Peyer's patch (tissue), 4 donors: ENCODE measurements around the gene AUTS2.

ENCODE experiments used
- POLR2A ChIP-seq, 2 donors: fragments of 450-650 bp; IDR thresholded peaks; one replicate each; pipeline ENCODE4 v1.5.1; 2017; ENCODE audit warnings: antibody characterized with exemption in 2 of 2, mild to moderate bottlenecking in 2 of 2, moderate library complexity in 2 of 2
- TF ChIP-seq, protein P1 (sequence below), 6 experiments: fragments of 450-650 bp in 4 of 6; fragments of 200-600 bp in 2 of 6; sonication (generic) in 1 of 6; IDR thresholded peaks; one replicate each; pipeline ENCODE4 v1.5.1; 2017 to 2019; ENCODE audit warnings: antibody characterized with exemption in 6 of 6, mild to moderate bottlenecking in 3 of 6, moderate library complexity in 1 of 6

GRCh38 chr7:70527520-70528115, 929.3 kb downstream of the AUTS2 start:
- no peak for TF ChIP-seq POLR2A (IDR thresholded peaks at IDR 0.05)
- TF ChIP-seq, protein P1, sequence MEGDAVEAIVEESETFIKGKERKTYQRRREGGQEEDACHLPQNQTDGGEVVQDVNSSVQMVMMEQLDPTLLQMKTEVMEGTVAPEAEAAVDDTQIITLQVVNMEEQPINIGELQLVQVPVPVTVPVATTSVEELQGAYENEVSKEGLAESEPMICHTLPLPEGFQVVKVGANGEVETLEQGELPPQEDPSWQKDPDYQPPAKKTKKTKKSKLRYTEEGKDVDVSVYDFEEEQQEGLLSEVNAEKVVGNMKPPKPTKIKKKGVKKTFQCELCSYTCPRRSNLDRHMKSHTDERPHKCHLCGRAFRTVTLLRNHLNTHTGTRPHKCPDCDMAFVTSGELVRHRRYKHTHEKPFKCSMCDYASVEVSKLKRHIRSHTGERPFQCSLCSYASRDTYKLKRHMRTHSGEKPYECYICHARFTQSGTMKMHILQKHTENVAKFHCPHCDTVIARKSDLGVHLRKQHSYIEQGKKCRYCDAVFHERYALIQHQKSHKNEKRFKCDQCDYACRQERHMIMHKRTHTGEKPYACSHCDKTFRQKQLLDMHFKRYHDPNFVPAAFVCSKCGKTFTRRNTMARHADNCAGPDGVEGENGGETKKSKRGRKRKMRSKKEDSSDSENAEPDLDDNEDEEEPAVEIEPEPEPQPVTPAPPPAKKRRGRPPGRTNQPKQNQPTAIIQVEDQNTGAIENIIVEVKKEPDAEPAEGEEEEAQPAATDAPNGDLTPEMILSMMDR (IDR thresholded peaks at IDR 0.05) = no peak
